Left ventricle myocardium superior (tissue), 1 donor: ENCODE results near the gene TMEM181. TPM values are rescaled to one million over a fixed set of nuclear protein-coding genes. Genes with fewer than 3 reads are reported as not detected.
"Not testable (repeated sequence)": the region's sequence is repeated elsewhere in the genome, so short reads cannot be mapped to it uniquely, and the experiment has no call there.

ENCODE experiments used
- ATAC-seq: fragments of 200-7000 bp; cut with Tn5 transposase; one replicate; pipeline ENCODE4 v1.9.1; 2020; ENCODE audit warnings: mild to moderate bottlenecking, moderate library complexity
- DNase-seq: peaks from one replicate; pipeline ENCODE4 v3.0.0-alpha.2; 2020
- intact Hi-C: fragments of 100-400 bp; cut with micrococcal nuclease; formaldehyde crosslinking; loops from one replicate; pipeline ENCODE4 v1.11.0; 2022
- long read RNA-seq: library from polyadenylated mRNA; unstranded; transcript quantifications from one replicate; pipeline ENCODE4 v2.0.0, GENCODE V29; 2021
- total RNA-seq: library from RNA; stranded (reverse); fragmentation: NEBNext Ultra II Directional; extraction: Animal tissue kit (Norgen Biotek cat#: 25700); gene quantifications from one replicate; pipeline ENCODE4 v1.2.1, GENCODE V29; 2021
- donor health status: DM: no; HTN: yes; CAD: no; lungs with severe emphysema.

Gene TMEM181, protein sequence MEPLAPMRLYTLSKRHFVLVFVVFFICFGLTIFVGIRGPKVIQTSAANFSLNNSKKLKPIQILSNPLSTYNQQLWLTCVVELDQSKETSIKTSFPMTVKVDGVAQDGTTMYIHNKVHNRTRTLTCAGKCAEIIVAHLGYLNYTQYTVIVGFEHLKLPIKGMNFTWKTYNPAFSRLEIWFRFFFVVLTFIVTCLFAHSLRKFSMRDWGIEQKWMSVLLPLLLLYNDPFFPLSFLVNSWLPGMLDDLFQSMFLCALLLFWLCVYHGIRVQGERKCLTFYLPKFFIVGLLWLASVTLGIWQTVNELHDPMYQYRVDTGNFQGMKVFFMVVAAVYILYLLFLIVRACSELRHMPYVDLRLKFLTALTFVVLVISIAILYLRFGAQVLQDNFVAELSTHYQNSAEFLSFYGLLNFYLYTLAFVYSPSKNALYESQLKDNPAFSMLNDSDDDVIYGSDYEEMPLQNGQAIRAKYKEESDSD
- total RNA-seq = 9.6 TPM
- long read RNA-seq, partial matches to known transcripts = 2 of 20 reads
- long read RNA-seq, other reads (novel, unspliced or antisense) = 18 of 20 reads

DNA sequence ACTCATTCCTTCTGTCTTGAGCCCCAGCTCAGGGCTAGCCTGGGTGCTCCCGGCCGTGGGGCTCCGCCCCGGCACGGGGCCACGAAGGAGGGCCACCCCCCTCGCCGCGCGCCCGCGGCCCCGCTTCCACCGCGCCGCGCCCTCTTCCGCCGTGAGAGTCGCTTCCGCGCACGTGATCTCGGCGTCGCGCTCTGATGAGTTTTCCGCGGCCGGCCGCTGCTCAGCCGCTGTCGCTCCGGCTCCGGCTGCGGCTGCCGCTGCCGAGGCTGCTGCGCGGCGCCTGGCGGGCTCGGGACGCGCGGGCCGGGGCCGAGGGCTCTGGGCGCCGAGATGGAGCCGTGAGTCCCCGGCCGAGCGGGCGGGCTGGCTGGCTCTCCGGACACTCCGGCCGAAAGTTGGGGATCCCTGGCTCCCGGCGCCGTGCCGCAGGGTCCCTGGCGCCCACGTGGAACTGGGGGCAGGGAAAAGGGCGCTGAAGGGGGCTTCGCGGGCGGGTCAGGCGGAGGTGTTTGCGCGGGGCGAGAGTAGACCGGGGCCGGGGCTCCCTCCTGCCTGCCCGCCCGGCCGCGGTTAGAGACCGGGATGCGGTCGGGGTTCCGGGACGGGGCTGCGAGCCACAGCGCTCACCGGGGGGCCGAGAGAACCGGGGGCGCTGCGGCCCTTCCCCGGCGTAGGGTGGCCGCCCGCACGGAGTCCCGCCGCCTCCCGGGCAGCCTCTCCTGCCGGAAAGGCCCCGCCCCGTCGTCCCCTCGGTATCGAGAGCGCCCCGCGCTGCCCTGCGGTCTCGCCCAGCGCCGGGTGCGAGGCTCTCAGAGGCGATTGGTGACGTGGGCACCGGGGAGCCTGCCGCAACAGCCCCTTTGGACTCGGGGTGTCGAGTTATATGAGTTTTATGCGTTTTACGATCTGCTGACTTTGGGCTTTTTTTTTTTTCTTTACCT lies at the start of gene TMEM181:
TMEM181 (plus strand) TSS at position 197 of the 941 bp plus-strand sequence; CDS start at position 331, 134 bp downstream.
- intact Hi-C loops = no loop called here
- ATAC-seq = peak; percentile 95
- peak; percentile 93 for DNase-seq

DNA sequence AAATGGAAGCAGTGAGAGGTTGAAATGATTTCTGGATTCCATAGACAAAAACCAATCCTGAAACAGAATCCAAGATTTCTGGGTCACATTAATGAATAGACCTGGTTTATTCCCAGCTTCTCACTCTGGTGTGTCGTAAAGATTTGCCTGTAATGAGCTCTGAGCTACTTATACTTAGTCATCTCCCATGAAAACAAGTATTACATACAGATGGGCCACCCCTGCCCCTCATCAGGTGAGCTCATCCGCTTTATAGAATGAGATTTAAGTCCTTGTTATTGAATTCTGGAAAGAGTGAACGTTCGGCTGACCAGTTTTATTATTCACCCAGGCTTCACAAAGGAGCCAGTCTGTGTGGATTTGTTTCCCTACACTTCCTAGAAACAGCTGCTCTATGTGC lies 47.1 kb upstream of the TMEM181 start:
- ATAC-seq = no peak
- intact Hi-C loops = no loop called here

DNA sequence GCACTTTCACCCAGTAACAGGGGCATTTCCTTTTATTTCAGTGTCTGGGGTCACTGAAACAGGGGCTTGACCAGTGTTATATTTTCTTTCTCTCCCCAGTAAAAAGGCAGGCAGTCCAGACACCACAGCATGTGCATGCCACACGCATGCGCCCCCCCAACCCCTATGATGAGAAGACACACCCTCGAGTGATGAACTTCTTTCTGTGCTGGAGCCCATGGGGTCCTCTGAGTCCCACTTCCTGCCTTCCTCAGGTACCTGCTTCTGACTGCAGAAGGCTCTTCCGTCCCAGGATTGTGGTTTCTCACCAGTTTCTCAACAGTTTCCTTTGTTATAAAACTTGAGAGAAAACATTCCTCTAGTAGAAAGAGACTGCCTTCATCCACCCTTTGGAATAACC lies 45.7 kb upstream of the TMEM181 start:
- no peak for DNase-seq

More for the DNA sequence above, 47.1 kb upstream of the TMEM181 start:
- DNase-seq = no peak

DNA sequence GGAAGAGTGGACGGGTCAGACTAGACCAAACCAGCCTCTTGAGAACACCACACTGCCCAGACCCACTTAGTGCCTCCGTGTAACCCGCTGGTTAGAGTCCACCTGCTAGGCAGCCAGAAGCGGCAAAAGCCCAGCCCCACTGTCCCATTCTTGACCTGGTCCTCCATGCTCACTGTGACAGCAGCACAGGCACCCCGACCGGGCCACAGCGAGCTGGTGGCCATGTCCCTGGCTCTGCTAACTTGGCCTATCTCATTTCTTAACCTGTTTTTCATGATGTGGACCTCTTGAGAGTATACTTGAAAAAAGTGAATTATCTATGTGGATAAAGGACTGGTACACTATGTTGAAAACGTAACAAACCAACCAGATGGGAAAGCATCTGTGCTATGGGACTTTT lies 44.9 kb upstream of the TMEM181 start:
- ATAC-seq (no peak), DNase-seq (no peak)
- intact Hi-C loops = no loop called here

More for the DNA sequence above, 45.7 kb upstream of the TMEM181 start:
- ATAC-seq = no peak
- intact Hi-C loops = no loop called here

DNA sequence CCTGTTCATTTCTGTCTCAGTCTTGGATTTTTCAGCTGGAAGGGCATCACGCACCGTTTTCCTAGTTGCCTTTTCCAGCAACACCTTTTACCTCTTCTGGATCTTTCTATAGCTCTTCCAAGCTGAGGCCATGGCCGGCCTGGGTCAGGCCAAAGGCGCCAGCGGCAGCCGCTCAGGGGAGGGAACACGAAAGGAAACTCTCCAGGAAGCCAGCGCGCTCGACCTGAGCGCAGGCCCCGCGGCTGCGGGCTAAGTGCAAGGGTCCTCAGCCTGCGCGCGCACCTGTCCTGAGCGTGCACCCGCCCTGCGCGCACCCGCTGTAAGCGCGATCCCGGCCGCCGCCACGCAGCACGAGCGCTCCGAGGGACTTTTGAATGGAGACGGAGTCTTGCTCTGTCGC lies 43.8 kb upstream of the TMEM181 start:
- DNase-seq = no peak
- intact Hi-C loops = no loop called here
- ATAC-seq = no peak

DNA sequence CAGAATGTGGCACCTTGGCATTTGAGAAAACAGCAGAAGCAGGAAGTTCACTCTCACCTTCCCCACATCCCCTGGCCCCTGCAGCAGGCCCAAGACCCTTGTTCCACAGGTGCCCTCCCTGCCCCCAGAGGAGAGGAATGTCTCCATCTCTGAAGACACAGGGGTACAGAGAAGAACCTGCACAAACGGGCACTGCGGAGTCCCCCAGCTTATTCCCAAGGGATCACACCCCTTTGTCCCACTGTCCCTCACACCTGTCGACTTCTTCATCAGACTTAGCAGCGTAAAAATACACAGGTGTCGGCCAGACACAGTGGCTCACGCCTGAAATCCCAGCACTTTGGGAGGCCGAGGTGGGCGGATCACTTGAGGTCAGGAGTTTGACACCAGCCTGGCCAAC lies 42.9 kb upstream of the TMEM181 start:
- DNase-seq = no peak
- no peak for ATAC-seq
- intact Hi-C loops = no loop called here

DNA sequence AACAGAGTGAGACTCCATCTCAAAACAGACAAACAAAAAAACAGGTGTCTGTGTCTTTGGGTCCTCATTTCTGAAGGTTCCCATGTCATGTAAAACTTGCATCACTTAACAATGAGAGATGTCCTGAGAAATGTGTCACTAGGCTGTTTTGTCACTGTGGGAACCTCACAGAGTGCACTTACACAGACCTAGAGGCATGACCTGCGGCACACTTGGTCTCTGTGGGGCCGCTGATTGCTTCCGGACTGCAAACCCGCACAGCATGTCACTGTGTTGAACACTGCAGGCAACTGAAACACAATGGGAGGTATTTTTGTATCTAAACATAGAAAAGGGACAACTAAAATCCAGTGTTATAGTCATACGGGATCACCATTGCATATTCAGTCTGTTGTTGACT lies 42.3 kb upstream of the TMEM181 start:
- intact Hi-C loops = no loop called here
- ATAC-seq (peak; percentile 46), DNase-seq (no peak)

DNA sequence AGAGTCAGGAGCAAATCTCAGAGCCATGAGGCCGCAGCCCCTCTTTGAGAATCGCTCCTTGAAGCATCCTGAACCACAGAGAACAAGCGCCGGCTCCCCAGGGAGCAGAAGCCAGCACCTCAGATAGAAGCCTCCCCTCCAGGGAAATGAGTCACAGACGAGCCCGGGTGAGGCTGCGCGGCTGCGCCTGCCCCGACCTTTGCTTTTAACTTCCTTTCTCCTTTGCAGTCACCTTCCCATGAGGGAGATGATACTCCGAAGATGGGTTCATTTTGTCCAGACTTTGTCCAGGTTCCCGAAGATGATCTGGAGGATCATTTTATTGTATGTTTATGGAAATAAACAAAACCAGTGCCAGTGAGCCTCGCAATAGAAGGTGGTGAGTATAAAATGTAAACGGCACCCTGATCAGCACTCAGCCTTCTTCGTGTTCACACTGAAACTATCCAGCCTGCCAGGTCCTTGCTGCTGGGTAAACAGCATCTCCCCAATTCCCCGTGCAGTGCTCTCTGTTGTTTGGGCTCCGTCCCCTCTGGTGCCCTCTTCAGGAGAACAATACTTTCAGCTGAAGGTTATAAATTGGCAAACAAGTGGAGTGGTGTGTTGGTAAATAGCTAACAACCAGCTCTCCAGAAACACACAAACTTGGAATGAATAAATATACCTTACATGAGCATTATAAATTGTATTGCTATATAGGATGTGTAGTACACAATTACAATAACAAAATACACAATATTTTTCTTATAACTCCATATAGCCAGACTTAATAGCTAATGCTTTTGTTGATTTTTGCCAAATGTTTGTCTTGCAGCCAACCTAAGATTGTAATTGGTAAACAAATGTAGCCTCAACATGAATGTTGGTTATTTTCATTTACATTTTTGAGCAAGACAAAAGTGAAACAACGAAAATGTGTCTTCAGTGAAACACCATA lies 41.4 kb upstream of the TMEM181 start:
- ATAC-seq (peak; percentile 73), DNase-seq (peak; percentile 57)
- intact Hi-C loops = no loop called here

DNA sequence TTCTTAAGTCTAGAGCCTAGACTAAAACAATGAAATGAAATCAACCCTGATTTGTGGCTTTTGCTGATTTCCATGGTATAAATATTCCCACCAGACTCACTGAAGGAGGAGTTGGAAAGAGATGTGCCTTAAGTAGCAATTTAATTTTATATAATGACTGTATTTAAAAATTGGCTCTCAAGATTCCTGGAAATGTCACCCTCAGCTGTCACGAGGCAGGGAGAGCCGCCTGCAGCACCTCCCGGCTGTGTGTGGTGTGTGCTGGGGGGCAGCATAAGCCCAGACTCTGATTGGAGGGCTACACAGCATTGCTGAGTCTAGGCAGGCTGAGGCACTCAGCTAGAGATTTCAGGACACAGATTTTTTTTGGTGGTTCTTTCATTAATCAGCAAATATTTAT lies 40.6 kb upstream of the TMEM181 start:
- intact Hi-C loops = no loop called here
- ATAC-seq (no peak), DNase-seq (no peak)

DNA sequence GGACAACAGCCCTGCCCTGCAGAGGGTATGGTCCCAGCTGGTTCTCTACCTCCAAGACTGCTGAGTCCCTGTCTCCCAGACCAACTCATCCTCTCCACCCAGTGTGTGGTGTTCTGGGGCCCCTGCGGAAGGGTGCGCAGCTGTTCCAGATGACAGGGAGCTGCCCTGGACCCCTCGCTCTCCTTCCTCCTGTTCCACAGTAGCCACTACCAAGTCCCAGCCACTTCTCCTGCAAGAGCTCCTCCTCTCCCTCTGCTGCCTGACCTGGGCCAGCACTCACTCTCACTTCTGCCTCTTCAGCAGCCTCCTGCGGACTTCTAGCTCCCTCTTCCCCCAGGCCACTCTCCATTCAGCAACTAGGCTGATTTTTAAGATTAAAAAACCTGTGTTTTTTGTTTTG lies 40.1 kb upstream of the TMEM181 start:
- DNase-seq (no peak), ATAC-seq (no peak)
- intact Hi-C loops = no loop called here

DNA sequence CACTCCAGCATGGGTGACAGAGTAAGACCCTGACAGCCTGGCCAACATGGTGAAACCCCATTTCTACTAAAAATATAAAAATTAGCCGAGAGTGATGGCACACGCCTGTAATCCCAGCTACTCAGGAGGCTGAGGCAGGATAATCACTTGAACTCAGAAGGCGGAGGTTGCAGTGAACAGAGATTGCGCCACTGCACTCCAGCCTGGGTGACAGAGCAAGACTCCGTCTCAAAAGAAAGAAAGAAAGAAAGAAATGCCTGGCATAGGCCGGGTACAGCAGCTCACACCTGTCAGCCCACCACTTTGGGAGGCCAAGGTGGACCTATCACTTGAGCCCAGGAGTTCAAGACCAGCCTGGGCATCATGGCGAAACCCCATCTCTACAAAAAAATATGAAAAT lies 38.9 kb upstream of the TMEM181 start:
- intact Hi-C loops, DNase-seq, ATAC-seq: not testable (repeated sequence)

DNA sequence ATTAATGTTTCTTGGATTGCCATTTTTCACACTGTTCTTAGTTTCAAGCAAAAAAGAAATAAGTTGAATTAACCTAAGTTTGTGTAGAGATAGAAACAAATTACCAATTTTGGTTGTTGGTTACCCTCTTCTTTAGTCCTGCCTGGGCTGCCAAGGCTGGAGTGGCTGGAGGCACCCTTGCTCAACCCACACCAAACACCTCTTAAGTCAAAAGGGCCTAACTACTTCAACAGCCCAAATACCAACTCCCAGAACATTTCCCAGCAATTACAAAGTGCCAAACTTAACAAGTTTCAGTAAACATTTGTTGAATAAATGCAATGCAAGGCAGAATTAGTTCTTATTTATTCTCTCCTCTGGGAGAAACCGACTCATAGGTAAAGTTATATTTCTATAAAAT lies 38.1 kb upstream of the TMEM181 start:
- ATAC-seq = no peak
- intact Hi-C loops = no loop called here

DNA sequence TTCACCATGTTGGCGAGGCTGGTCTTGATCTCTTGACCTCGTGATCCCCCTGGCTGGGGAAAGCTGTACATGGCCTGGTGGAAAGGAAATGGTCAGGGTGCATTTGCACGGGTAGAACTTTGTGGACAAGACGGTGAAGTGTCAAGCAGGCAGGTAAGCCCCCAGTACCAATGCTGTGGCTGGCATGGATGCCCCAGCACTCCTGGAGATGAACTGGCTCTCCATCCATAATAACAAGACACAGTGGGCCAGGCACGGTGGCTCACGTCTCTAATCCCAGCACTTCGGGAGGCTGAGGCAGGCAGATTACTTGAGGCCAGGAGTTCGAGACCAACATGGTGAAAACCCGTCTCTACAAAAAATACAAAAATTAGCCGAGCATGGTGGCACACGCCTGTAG lies 37.3 kb upstream of the TMEM181 start:
- no peak for ATAC-seq
- intact Hi-C loops = no loop called here
- DNase-seq = no peak

More for the DNA sequence above, 38.1 kb upstream of the TMEM181 start:
- no peak for DNase-seq

DNA sequence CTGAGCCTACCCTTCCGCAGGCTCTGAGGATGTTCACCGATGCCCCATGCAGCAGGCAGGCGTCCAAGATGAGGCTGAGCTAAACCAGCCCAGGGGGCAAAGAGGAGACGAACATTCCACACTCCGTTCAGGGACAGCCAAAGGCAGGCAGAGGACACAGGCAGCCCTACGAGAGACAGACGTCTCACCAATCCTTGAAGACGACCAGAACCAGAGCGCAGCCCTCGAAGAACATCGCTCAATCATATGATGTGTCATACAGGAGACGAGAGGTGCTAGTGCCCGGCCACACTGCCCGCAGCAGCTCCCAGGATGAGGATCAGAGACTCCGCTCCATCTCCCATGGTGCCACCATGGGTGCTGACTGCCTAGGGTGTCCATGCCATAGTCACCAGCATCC lies 35.6 kb upstream of the TMEM181 start:
- DNase-seq = no peak
- intact Hi-C loops = no loop called here
- no peak for ATAC-seq

DNA sequence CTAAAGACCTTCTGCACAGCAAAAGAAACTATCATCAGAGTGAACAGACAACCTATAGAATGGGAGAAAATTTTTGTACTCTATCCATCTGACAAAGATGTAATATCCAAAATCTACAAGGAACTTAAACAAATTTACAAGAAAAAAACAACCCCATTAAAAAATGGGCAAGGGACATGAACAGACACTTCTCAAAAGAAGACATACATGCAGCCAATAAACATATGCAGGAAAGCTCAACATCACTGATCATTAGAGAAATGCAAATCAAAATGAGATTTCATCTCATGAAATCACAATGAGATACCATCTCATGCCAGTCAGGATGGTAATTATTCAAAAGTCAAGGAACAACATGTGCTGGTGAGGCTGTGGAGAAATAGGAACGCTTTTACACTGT lies 32.0 kb upstream of the TMEM181 start:
- intact Hi-C loops, DNase-seq, ATAC-seq: not testable (repeated sequence)

DNA sequence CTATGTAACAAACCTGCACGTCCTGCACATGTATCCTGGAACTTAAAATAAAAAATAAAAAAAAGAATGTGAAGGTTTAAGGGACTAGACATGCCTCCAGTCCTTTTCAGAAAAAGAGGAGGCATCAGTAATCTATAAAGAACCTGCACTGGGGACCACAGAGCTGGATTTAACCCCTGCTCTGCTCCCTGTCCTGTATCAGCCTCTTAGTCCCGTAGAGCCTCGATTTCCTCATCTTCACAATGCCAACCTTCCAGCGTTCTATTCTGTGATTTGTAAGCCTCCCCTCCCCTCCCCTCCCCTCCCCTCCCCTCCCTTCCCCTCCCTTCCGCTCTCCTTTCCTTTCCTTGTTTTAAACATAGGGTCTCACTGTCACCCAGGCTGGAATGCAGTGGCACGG lies 31.1 kb upstream of the TMEM181 start:
- DNase-seq = no peak
- ATAC-seq = no peak
- intact Hi-C loops = no loop called here

DNA sequence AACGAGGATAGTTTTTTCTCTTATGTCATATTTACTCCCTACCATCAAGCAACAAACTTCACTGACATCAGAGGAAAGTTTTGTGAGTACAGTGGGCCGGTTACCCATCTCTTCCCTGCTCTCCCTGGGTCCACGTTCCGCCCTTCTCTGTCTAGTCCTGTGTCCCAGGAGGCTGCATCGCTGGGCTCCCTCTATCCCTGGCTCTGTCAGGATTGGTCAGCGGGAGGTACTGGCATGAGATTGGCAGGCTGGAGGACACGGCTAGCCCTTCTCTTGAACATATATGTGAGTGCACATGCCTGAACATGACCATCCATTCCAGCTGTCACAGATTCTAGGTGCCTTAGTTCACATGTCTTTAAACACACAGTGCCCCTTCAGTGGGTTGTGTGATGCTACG lies 30.3 kb upstream of the TMEM181 start:
- no peak for ATAC-seq

DNA sequence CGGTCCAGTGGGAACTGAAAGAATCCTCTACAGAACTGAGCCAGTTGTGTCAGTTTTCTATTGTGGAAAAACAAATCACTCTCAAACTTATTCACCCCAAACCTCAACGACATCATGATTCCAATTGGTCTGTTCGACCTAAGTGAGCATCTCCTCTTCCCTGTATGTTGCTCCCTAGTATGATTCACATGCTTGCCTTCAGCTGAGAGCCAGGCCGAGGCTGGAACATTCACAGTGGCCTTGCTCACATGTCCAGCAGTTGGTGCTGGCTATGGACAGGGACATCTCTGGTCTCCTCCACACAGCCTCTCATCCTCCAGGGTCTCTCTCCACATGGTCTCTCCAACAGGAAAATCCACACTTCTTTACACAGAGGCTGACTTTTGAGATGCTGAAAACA lies 28.3 kb upstream of the TMEM181 start:
- intact Hi-C loops = no loop called here
- DNase-seq (no peak), ATAC-seq (no peak)

More for the DNA sequence above, 30.3 kb upstream of the TMEM181 start:
- intact Hi-C loops = no loop called here
- no peak for DNase-seq

DNA sequence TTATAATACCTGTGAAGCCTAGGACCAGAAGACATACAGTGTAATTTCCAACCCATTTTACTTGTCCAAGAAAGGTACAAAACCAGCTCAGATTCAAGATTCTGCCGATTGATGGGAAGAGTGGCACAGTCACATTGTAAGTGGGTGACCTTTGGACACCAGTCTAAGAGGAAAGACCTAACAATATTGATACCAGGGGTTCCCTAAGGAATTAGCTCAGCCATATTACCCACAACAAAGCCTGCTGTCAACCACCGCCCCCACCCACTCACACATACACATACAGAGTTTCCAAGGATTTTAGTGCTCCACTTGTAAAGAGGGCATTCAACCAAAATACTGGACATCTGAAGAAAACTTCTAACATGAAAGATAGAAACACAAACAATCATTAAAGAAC lies 27.9 kb upstream of the TMEM181 start:
- ATAC-seq (no peak), DNase-seq (no peak)
- intact Hi-C loops = no loop called here
